Esophagus (tissue), 2 donors: ENCODE data around the gene ATP5PB. TPM values are rescaled to one million over a fixed set of nuclear protein-coding genes. Genes with fewer than 3 reads are reported as not detected.
A peak's percentile ranks its signal among the peaks of the same experiment; 100 is the strongest.

Experiments used
- H3K27ac ChIP-seq, 2 donors: one replicate each; pipeline ENCODE4 v1.5.1; 2013; ENCODE audit warnings: low read depth in 2 of 2, mild to moderate bottlenecking in 2 of 2, inconsistent platforms in 1 of 2, low read length in 1 of 2, moderate library complexity in 1 of 2
- H3K27me3 ChIP-seq, 2 donors: one replicate each; pipeline ENCODE4 v1.6.1; 2013; ENCODE audit warnings: low read length in 2 of 2, control low read depth in 1 of 2, mild to moderate bottlenecking in 1 of 2; ENCODE audit not compliant: insufficient read depth in 2 of 2, control insufficient read depth in 1 of 2
- H3K36me3 ChIP-seq, 2 donors: one replicate each; pipeline ENCODE4 v1.6.1; 2013; ENCODE audit warnings: low read length in 1 of 2; ENCODE audit not compliant: control insufficient read depth in 2 of 2, insufficient read depth in 2 of 2
- H3K4me1 ChIP-seq, 2 donors: one replicate each; pipeline ENCODE4 v1.6.1; 2013; ENCODE audit warnings: low read length in 1 of 2; ENCODE audit not compliant: control insufficient read depth in 2 of 2, insufficient read depth in 2 of 2
- H3K4me3 ChIP-seq, 2 donors: one replicate each; pipeline ENCODE4 v1.5.1; 2013; ENCODE audit warnings: low read length in 2 of 2, mild to moderate bottlenecking in 2 of 2, low read depth in 1 of 2, moderate library complexity in 1 of 2
- H3K9me3 ChIP-seq, 2 donors: one replicate each; pipeline ENCODE4 v1.6.1; 2013; ENCODE audit warnings: mild to moderate bottlenecking in 2 of 2, low read depth in 1 of 2, low read length in 1 of 2, moderate library complexity in 1 of 2; ENCODE audit not compliant: control insufficient read depth in 2 of 2, insufficient read depth in 1 of 2
- WGBS, 2 donors: extraction: QIAGEN DNeasy Blood & Tissue Kit; methylation state at CpG; one replicate each; pipeline ENCODE4 v1.1.7; 2013; 5-methylcytosine and 5-hydroxymethylcytosine counted together
- polyA plus RNA-seq, 2 donors: library from polyadenylated mRNA; stranded (reverse); fragments of 200-250 nt; gene quantifications; one replicate each; pipeline ENCODE4 v1.2.3, GENCODE V29; 2013
- donor health status: healthy with polysubstance abuse.
- donor health status: Bipolar disorder and iron deficiency.

The ATP5PB gene
- polyA plus RNA-seq, 2 donors: 123 to 319 TPM

DNA sequence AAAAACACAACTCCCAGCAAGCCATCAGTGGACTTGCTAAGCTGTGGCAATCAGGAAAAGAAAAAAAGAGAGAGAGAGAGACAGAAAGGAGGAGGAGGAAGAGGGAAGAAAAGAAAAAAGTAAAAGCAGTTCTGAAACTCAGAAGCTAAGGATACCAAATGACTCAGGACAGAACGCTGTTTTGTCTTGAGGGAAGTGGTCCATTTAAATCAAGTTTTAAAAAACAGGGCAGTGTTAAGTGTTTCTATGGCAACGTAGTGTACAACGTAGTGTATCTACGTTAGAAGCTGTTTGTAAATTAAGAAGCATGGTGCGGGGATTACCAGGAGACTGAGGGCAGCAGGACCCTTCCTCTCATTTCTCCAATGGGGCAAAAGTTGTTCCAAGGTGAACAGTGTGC is 48.3 kb downstream of the ATP5PB start:
- Histone ChIP-seq H3K27ac (no peak overlapping the region), H3K36me3 (no peaks in the 10 kb centered on the region), H3K4me3 (no peak overlapping the region), H3K4me1 (no peaks in the 10 kb centered on the region), H3K27me3 (no peaks in the 10 kb centered on the region), H3K9me3 (no peaks in the 10 kb centered on the region)
- WGBS, 2 donors: 64 to 65% methylated on average over 5 of the region's 5 CpGs

DNA sequence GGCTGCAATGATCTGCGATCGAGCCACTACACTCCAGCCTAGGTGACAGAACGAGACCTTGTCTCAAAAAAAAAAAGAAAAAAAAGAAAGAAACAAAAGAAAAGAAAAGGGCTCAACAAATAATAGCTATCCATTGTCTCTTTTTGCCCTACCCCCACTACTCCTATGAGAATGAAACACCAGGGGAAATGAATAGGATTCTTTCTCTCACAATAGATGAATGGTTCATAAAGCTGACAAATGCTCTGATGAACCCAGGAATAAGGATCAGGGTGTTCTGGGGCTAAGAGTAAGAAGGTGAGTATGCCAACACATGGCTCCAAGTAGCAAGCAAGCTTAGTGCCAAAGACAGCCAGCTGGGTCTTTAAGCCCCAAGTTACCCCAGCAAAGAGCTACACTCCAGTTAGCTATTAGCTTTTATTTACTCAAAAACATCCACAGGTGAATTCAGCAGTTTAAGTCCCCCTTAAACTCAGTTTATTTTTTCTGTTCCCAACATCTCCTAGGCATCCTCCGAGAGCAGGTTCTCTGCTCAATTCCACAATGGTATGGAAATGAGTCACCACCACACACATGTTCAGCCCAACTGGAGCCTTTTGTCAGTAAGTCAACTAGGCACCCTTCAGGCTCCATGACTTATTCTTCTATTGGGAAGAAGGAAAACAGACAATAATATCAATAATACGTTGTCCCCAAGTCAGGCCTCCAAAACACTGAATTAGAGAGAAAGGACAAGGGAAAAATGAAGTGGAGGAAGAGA is 49.9 kb downstream of the ATP5PB start:
- Histone ChIP-seq H3K4me3 (no peak overlapping the region), H3K27ac (no peak overlapping the region)
- WGBS, 2 donors: 87% methylated on average over 5 of the region's 5 CpGs

DNA sequence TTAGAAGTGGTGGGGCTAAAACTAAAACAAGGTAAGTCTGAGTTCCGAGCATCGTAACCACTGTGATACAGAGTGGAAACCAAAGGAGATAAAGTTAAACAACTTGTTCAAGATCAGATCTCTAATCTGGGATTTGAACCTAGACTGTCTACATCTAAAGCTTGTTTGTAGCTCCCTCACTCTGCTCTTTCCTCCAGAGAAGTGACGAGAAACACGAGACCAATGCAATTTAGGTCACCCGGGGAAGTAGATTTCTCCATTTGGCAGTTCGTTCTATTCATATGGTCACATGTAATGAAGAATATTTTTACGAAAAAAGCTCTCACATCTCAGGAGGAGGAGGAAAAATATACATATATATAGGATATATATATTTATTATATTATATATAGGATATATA is 52.4 kb downstream of the ATP5PB start:
- no peaks in the 10 kb centered on the region for H3K4me1 ChIP-seq
- no peaks in the 10 kb centered on the region for H3K36me3 ChIP-seq
- no peaks in the 10 kb centered on the region for H3K27me3 ChIP-seq
- 82 to 84% methylated on average over 7 of the region's 7 CpGs for WGBS, 2 donors
- no peak overlapping the region for H3K27ac ChIP-seq
- no peaks in the 10 kb centered on the region for H3K9me3 ChIP-seq
- no peak overlapping the region for H3K4me3 ChIP-seq

More for the DNA sequence above, 49.9 kb downstream of the ATP5PB start:
- H3K36me3 ChIP-seq: no peaks in the 10 kb centered on the region
- no peaks in the 10 kb centered on the region for H3K27me3 ChIP-seq
- H3K9me3 ChIP-seq: no peaks in the 10 kb centered on the region
- H3K4me1 ChIP-seq: no peaks in the 10 kb centered on the region

DNA sequence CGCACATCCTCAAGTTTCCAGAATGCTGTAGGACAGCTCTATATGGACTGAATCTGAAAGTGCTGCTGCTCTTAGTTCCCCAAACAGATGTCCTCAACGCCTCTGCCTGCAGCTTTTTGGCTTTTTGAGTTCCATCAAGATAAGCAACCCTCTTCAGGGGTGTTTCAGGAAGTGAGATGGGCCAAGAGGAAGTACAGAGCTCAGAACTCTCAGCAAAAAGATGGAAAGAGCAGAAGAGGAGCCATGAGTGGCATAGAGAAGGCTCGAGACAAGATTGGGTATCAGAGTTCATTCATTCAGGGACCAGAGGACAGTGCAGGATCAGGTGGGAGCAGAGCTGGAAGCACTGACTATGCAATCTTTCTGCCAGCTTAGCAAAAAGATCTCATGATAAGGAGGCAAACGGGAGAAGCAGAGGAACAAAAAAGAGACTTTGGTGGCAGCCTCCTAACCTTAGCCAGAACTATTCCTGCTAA is 54.4 kb downstream of the ATP5PB start, which contains the start of the genes ADORA3 and TMIGD3:
Gene ADORA3, minus strand, starts transcription at position 49 of the 476 bp plus-strand sequence. CDS start 279 bp downstream, outside the sequence.
Gene TMIGD3, minus strand, starts transcription at position 49 of the 476 bp plus-strand sequence. CDS start 279 bp downstream, outside the sequence.
- Histone ChIP-seq H3K4me1 (peaks cover 0 to 2% of the 10 kb centered on the region in 2 donors), H3K4me3 (no peak within 1 kb of the TSS), H3K27ac (peak within 1 kb of the TSS in 1 of 2 donors; percentile 58), H3K9me3 (no peaks in the 10 kb centered on the region), H3K36me3 (no peaks in the 10 kb centered on the region), H3K27me3 (no peaks in the 10 kb centered on the region)
- WGBS, 2 donors: 63 to 69% methylated on average over 4 of the region's 4 CpGs

DNA sequence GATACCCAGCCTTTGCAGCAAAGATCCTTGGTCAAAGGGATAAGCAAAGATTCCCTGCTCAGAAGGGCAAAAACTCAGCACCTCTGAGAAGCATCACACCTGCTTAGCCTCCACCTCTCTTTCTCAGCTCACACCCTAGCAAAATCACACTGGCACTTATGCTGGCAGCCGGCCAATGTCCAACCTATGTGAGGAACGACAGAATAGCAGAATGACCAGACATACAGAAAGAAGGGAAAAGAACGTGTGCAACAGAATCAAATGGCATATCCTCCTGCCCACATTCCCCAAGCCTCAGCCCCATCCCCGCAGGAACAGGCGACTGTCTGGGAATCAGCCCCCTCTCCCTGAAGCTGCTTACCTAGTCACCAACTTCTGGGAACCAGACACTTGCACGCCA is 54.8 kb downstream of the ATP5PB start:
- Histone ChIP-seq H3K4me1 (peaks cover 0 to 2% of the 10 kb centered on the region in 2 donors), H3K27ac (peak overlapping the region in 1 of 2 donors; percentile 58), H3K9me3 (no peaks in the 10 kb centered on the region), H3K36me3 (no peaks in the 10 kb centered on the region), H3K4me3 (no peak overlapping the region), H3K27me3 (no peaks in the 10 kb centered on the region)
- WGBS, 2 donors: 65 to 73% methylated on average over 6 of the region's 6 CpGs

DNA sequence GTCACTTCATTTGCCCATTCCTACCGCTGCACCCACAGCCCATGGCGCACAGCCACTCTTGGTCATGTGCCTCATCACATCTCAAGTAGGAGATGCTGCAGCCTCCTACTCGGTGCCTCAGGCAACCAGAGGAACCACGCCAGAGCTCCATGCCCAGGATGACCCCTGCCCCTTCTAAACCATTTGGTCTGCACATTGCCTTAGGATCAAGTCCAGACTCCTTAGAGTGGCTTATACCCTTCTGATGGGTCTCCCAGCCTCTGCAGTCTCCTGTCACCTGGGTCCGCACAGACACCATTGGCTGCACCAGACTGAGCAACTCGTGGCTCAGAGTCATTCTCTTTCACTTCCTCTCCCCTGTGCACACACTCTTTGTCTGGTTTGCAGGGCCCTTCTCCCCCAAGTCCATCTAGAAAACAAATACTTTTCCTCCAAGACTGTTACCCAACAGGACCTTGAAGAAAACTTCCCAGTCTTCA is 56.4 kb downstream of the ATP5PB start:
- 84 to 85% methylated on average over 6 of the region's 6 CpGs for WGBS, 2 donors
- Histone ChIP-seq H3K9me3 (no peaks in the 10 kb centered on the region), H3K4me3 (no peak overlapping the region), H3K36me3 (no peaks in the 10 kb centered on the region), H3K4me1 (peaks cover 0 to 2% of the 10 kb centered on the region in 2 donors), H3K27ac (peak overlapping the region in 1 of 2 donors; percentile 53), H3K27me3 (no peaks in the 10 kb centered on the region)

DNA sequence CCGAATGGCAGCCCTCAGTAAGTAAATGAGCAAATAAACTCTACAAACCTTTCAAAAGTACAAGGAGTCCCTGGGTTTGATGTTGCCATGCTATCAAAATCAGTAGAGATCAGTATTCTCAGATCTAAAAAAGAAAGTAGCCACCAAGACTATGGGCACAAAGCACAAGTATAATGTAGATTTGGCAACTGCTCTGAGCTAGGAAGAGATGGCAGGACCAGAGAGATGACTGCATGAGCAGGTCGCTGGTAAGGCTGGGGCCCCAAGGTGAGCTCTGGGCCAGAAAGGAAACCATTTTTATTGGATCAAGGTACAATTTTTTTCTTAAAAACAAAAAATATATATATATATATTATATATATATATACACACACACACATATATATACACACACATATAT is 57.3 kb downstream of the ATP5PB start:
- Histone ChIP-seq H3K9me3 (no peaks in the 10 kb centered on the region), H3K4me1 (peaks cover 0 to 2% of the 10 kb centered on the region in 2 donors), H3K4me3 (no peak overlapping the region), H3K27ac (peak overlapping the region in 1 of 2 donors; percentile 37), H3K27me3 (no peaks in the 10 kb centered on the region), H3K36me3 (no peaks in the 10 kb centered on the region)
- 43 to 53% methylated on average over 2 of the region's 2 CpGs for WGBS, 2 donors

DNA sequence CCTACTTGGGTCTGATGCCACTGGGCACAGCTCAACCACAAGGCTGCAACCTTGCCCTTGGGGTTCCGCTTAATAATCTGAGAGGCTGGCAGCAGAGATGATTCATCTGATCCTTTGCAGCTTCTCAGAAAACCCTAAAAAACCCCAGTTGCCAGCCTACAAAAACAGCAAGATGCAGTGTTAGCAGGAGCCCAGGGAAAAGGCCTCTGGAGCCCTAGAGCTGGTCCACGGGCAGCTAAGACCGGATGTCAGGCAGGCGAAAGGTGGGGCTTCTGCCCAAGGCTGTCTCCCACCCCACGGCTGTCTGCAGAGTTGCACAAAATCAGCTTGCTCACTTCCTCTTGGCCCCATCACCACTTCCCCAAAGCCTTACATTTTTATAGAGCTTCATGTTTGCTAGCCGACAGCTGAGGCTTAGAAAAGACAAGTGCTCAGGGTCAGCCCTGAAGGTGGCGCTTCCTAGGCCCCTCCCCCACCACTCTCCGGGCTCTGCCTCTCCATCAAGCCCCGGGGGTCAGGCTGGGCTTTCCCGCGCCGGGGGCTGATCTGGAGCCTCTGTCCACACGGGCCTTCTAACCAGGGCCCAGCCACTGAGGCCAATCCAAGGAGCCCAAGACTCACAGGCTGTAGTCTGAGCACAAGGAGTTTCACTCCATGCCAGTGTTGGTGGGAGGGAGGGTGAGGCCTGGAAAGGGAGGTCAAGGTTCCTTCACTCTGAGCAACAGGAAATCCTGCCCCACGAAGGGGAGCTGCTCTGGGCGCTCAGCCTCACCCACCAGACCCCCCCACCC is 58.3 kb downstream of the ATP5PB start:
- no peaks in the 10 kb centered on the region for H3K9me3 ChIP-seq
- no peaks in the 10 kb centered on the region for H3K36me3 ChIP-seq
- H3K4me1 ChIP-seq: peaks cover 0 to 5% of the 10 kb centered on the region in 2 donors
- H3K27ac ChIP-seq: peak overlapping the region; percentile 95 to 99
- H3K27me3 ChIP-seq: no peaks in the 10 kb centered on the region
- H3K4me3 ChIP-seq: peak overlapping the region; percentile 32 to 34
- WGBS, 2 donors: 14 to 15% methylated on average over 15 of the region's 15 CpGs

DNA sequence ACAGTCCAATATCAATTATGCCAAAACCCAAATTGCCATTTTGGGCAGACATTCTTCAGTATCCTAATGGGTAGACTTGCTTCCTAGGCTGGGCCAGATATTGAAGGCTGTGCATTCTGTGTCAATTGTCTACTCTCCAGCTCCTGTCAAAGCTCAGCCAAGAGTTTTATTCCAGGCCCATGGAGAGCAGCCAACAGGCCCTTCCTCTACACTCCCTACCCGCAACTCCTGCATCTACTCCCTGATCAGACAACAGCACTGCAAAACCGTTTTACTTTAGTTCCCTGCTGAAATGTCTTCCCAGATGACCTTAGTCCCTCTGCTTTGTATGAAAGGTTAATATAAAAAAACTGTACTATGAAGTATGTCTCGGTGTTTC is 60.7 kb downstream of the ATP5PB start:
- Histone ChIP-seq H3K4me1 (peaks cover 0 to 8% of the 10 kb centered on the region in 2 donors), H3K27me3 (no peaks in the 10 kb centered on the region), H3K4me3 (no peak overlapping the region), H3K27ac (peak overlapping the region in 1 of 2 donors; percentile 40), H3K36me3 (no peaks in the 10 kb centered on the region), H3K9me3 (no peaks in the 10 kb centered on the region)
- WGBS, 2 donors: 47 to 53% methylated on average over 3 of the region's 3 CpGs
